ENCODE data around the gene PLCG1.
A peak's percentile ranks its signal among the peaks of the same experiment; 100 is the strongest.

Gene PLCG1

GRCh38 chr20:41223112-41223511, 85.8 kb downstream of the PLCG1 start:
- Mint-ChIP-seq H3K27ac (no peak overlapping the region), H3K4me1 (no peaks in the 10 kb centered on the region)
- ATAC-seq (ENCODE audit: low read depth), result no peak

GRCh38 chr20:41224281-41224680, 86.9 kb downstream of the PLCG1 start:
- DNase-seq (ENCODE audit: low spot score in 2 of 2) (no peak), ATAC-seq (ENCODE audit: low read depth) (no peak)
- H3K4me3 Mint-ChIP-seq, result no peak overlapping the region
- peaks cover 2% of the 10 kb centered on the region for H3K36me3 Mint-ChIP-seq
- no peaks in the 10 kb centered on the region for H3K9me3 Mint-ChIP-seq
- no peaks in the 10 kb centered on the region for H3K27me3 Mint-ChIP-seq
- peak overlapping the region; percentile 43 for H3K27ac Mint-ChIP-seq
- H3K4me1 Mint-ChIP-seq, result no peaks in the 10 kb centered on the region

More at GRCh38 chr20:41223112-41223511, 85.8 kb downstream of the PLCG1 start:
- peaks cover 2% of the 10 kb centered on the region for H3K36me3 Mint-ChIP-seq
- DNase-seq (ENCODE audit: low spot score in 2 of 2), result no peak
- no peaks in the 10 kb centered on the region for H3K27me3 Mint-ChIP-seq
- H3K4me3 Mint-ChIP-seq, result no peak overlapping the region
- no peaks in the 10 kb centered on the region for H3K9me3 Mint-ChIP-seq

GRCh38 chr20:41225091-41225490, 87.7 kb downstream of the PLCG1 start:
- Mint-ChIP-seq H3K36me3 (peaks cover 2% of the 10 kb centered on the region), H3K27me3 (no peaks in the 10 kb centered on the region), H3K9me3 (no peaks in the 10 kb centered on the region), H3K4me1 (no peaks in the 10 kb centered on the region), H3K27ac (peak overlapping the region; percentile 43), H3K4me3 (no peak overlapping the region)
- DNase-seq (ENCODE audit: low spot score in 2 of 2) (no peak), ATAC-seq (ENCODE audit: low read depth) (no peak)

DNA sequence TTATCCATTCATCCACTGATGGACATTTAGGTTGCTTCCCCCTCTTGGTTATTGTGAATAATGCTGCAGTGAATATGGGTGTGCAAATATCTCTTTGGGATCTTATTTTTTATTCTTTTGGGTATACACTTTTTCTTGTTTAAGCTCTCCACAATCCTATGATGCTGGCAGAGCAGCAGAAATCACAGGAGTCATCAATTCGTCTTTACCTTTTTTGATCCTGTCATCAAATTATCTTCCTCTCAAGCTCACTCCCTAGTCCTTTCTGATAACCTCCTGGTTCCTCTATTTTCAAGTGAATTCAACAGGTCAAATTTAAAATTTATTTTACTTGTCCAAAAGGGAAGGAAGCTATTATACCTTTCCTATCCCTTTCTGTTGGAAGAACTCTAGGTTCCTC, 89.1 kb downstream of the PLCG1 start:
- H3K9me3 Mint-ChIP-seq, result no peaks in the 10 kb centered on the region
- ATAC-seq (ENCODE audit: low read depth) (no peak), DNase-seq (ENCODE audit: low spot score in 2 of 2) (no peak)
- H3K36me3 Mint-ChIP-seq, result peaks cover 2% of the 10 kb centered on the region
- no peak overlapping the region for H3K27ac Mint-ChIP-seq
- H3K27me3 Mint-ChIP-seq, result no peaks in the 10 kb centered on the region
- H3K4me1 Mint-ChIP-seq, result no peaks in the 10 kb centered on the region
- no peak overlapping the region for H3K4me3 Mint-ChIP-seq

Measured in memory B cell (primary cell).